Measurements from ENCODE around the gene ARIH2.

ARIH2 gene

GRCh38 chr3:49016414-49017228 lies 98.0 kb downstream of the ARIH2 start:
- Histone ChIP-seq H3K4me3 (ENCODE audit: low read length) (no peak overlapping the region), H3K4me1 (ENCODE audit: insufficient read depth, low read length) (peaks cover 21% of the 10 kb centered on the region), H2AFZ (ENCODE audit: low read depth, low read length) (no peak overlapping the region), H3K36me3 (ENCODE audit: insufficient read depth, low read length) (peaks cover 54% of the 10 kb centered on the region), H3K9me3 (ENCODE audit: low read length) (no peaks in the 10 kb centered on the region), H3K27me3 (ENCODE audit: insufficient read depth, low read length) (no peaks in the 10 kb centered on the region)

DNA sequence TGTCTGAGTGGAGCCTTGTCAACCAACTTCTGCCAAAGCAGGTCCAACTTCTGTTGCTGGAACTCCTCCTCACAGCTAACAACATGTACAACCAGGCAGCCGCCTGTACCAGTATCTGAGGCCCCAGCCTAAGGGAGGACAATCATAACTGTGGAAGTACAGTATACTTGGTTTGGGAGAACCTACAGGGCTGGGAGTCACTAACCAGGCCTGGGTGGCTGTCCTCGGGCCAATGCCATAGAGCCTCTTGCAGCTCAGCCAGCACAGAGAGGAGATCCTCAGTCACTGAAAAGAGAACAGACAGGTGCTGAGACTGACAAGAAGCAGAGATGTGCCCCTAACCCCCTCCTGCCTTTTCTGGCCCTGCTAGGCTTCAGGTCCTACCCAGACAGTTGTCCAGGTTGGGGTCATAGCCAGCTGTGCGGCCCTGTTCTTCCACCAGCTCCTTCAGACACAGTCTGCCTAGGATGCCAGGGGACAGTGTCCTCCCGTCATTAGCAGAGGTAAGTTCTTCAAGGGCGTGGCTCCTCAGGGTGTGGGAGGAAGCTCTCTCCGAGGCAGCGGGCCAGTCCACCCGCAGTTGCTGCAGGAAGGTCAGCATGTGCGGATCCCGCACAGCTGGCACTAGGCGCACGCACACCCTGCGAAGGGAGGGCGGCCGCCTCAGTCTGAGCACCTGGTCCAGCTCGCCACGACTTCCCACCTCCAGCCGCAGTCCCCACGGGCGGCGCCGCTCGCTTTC lies 98.8 kb downstream of the ARIH2 start:
- H3K4me1 ChIP-seq (ENCODE audit: insufficient read depth, low read length), result peaks cover 21% of the 10 kb centered on the region
- H2AFZ ChIP-seq (ENCODE audit: low read depth, low read length), result no peak overlapping the region
- H3K9me3 ChIP-seq (ENCODE audit: low read length), result no peaks in the 10 kb centered on the region
- peak overlapping the region; percentile 71 for H3K4me3 ChIP-seq (ENCODE audit: low read length)
- H3K36me3 ChIP-seq (ENCODE audit: insufficient read depth, low read length), result peaks cover 46% of the 10 kb centered on the region
- no peaks in the 10 kb centered on the region for H3K27me3 ChIP-seq (ENCODE audit: insufficient read depth, low read length)

DNA sequence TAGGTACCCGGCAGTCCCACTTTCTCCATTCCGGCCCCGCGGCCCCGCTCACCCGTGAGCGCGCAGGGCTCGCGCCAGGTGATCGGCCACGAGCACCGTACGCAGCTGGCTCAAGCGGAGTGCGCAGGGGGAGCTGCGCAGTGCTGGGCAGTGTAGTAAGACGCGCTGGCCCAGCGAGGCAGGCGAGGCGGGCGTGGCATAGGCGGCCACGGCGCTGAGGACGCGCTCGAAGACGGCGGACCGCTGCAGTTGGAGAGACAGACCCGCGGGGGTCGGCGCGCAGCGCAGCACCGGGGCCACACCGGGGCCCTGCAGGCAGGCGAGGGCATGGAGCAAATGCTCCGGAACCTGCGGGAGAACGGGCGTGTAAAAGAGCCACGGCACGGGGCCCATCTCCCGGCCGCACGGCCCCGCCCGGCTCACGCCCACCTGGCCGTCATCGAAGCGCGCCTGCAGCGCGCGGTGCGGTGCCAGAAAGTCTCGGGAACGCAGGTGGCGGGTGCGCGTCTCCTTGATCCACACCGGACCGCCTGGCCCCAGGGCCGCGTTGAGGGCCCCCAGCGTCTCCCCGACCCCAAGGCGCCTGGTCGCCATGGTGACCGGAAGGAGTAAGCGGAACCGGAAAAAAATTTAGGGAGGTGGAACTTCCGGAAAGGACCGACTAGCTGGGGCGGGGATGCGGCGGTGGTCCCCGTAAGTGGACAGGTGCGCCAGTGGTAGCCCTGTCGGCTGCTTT lies 99.5 kb downstream of the ARIH2 start, which contains the start of gene DALRD3:
DALRD3 (minus strand) TSS at position 610 of the 736 bp plus-strand sequence; CDS start at position 594, 16 bp downstream.
- Histone ChIP-seq H2AFZ (ENCODE audit: low read depth, low read length) (peak within 1 kb of the TSS; percentile 6), H3K9me3 (ENCODE audit: low read length) (no peaks in the 10 kb centered on the region), H3K4me3 (ENCODE audit: low read length) (peak within 1 kb of the TSS; percentile 71), H3K4me1 (ENCODE audit: insufficient read depth, low read length) (peaks cover 28% of the 10 kb centered on the region), H3K27me3 (ENCODE audit: insufficient read depth, low read length) (no peaks in the 10 kb centered on the region), H3K36me3 (ENCODE audit: insufficient read depth, low read length) (peaks cover 41% of the 10 kb centered on the region)

GRCh38 chr3:49018707-49019006 lies 100.0 kb downstream of the ARIH2 start:
- H3K4me3 ChIP-seq (ENCODE audit: low read length), result peak overlapping the region; percentile 71
- peaks cover 29% of the 10 kb centered on the region for H3K4me1 ChIP-seq (ENCODE audit: insufficient read depth, low read length)
- H2AFZ ChIP-seq (ENCODE audit: low read depth, low read length), result no peak overlapping the region

GRCh38 chr3:49019941-49020329 lies 101.3 kb downstream of the ARIH2 start:
- Histone ChIP-seq H3K9me3 (ENCODE audit: low read length) (no peaks in the 10 kb centered on the region), H3K4me3 (ENCODE audit: low read length) (peak overlapping the region; percentile 66), H2AFZ (ENCODE audit: low read depth, low read length) (no peak overlapping the region), H3K27me3 (ENCODE audit: insufficient read depth, low read length) (no peaks in the 10 kb centered on the region), H3K36me3 (ENCODE audit: insufficient read depth, low read length) (peaks cover 38% of the 10 kb centered on the region), H3K4me1 (ENCODE audit: insufficient read depth, low read length) (peaks cover 29% of the 10 kb centered on the region)

More at GRCh38 chr3:49018707-49019006, 100.0 kb downstream of the ARIH2 start:
- peaks cover 38% of the 10 kb centered on the region for H3K36me3 ChIP-seq (ENCODE audit: insufficient read depth, low read length)
- no peaks in the 10 kb centered on the region for H3K9me3 ChIP-seq (ENCODE audit: low read length)
- no peaks in the 10 kb centered on the region for H3K27me3 ChIP-seq (ENCODE audit: insufficient read depth, low read length)

GRCh38 chr3:49020330-49021212 lies 101.9 kb downstream of the ARIH2 start:
- Histone ChIP-seq H3K4me3 (ENCODE audit: low read length) (peak overlapping the region; percentile 66), H3K27me3 (ENCODE audit: insufficient read depth, low read length) (no peaks in the 10 kb centered on the region), H3K4me1 (ENCODE audit: insufficient read depth, low read length) (peaks cover 29% of the 10 kb centered on the region), H2AFZ (ENCODE audit: low read depth, low read length) (no peak overlapping the region), H3K36me3 (ENCODE audit: insufficient read depth, low read length) (peaks cover 38% of the 10 kb centered on the region), H3K9me3 (ENCODE audit: low read length) (no peaks in the 10 kb centered on the region)

DNA sequence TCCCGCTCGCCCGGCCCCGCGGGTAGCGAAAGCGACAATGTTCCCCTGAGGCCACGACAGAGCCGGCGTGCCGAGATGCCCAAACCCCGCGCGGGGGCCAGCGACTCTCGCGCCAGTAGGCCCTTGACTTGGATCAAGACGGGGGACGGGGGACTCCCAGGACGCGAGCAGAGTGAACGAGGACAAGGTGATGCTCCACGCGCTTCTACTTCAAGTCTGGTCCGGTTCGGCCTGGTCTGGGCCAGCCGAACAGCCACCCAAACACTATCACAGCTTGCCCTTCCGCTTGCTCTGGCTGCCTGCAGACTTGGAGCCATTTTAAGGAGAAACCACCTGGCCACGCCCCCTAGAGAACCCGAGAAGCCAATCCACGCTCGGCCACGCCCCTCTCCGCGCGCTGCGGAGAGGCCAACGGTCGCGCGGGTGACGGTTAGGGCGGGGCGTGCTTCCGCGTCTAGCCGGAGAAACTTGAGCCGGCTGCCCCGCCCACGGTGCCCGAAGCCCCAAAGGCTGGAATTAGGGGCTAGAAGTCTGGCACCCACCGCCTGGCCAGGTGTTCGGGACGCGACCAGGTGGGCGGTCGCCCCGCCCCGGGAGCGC lies 102.7 kb downstream of the ARIH2 start:
- peak overlapping the region; percentile 58 for H2AFZ ChIP-seq (ENCODE audit: low read depth, low read length)
- H3K36me3 ChIP-seq (ENCODE audit: insufficient read depth, low read length), result peaks cover 38% of the 10 kb centered on the region
- H3K4me3 ChIP-seq (ENCODE audit: low read length), result peak overlapping the region; percentile 66
- peaks cover 29% of the 10 kb centered on the region for H3K4me1 ChIP-seq (ENCODE audit: insufficient read depth, low read length)
- no peaks in the 10 kb centered on the region for H3K27me3 ChIP-seq (ENCODE audit: insufficient read depth, low read length)
- H3K9me3 ChIP-seq (ENCODE audit: low read length), result no peaks in the 10 kb centered on the region

DNA sequence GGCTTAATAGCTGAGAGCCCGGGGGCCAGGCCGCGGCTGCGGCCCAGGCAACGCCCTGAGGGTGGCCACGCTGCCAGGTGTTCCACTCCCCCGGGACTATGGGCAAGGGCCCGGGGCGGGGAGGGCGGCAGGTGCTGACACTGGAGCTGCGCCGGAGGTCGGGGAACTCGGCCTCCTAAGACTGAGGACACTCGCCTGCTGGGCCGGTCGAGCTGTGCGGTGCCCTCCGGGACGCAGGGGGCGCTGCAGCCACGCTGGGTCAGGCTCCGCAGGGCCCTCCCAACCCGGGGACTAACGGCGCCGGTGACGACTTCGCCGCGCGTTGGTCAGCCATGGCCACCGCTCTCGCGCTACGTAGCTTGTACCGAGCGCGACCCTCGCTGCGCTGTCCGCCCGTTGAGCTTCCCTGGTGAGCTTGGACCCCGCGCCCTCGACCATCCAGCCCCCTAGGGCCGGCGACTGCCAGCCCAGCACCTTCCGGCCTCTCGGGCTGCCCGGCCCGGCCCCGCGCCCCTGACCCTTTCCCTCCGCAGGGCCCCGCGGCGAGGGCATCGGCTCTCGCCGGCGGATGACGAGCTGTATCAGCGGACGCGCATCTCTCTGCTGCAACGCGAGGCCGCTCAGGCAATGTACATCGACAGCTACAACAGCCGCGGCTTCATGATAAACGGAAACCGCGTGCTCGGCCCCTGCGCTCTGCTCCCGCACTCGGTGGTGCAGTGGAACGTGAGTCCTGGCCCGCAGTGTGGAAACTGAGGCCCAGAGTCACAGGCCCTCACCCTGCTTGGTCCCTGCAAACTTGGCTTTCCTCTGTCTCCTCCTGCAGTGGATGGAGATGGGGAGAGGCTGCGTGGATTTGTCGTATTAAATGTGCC lies 103.4 kb downstream of the ARIH2 start, which contains the start of gene NDUFAF3:
NDUFAF3 (plus strand) TSS at position 309 of the 875 bp plus-strand sequence; CDS start at position 333, 24 bp downstream.
- Histone ChIP-seq H3K36me3 (ENCODE audit: insufficient read depth, low read length) (peaks cover 36% of the 10 kb centered on the region), H3K4me1 (ENCODE audit: insufficient read depth, low read length) (peaks cover 29% of the 10 kb centered on the region), H2AFZ (ENCODE audit: low read depth, low read length) (peak within 1 kb of the TSS; percentile 58), H3K9me3 (ENCODE audit: low read length) (no peaks in the 10 kb centered on the region), H3K4me3 (ENCODE audit: low read length) (peak within 1 kb of the TSS; percentile 66), H3K27me3 (ENCODE audit: insufficient read depth, low read length) (no peaks in the 10 kb centered on the region)

DNA sequence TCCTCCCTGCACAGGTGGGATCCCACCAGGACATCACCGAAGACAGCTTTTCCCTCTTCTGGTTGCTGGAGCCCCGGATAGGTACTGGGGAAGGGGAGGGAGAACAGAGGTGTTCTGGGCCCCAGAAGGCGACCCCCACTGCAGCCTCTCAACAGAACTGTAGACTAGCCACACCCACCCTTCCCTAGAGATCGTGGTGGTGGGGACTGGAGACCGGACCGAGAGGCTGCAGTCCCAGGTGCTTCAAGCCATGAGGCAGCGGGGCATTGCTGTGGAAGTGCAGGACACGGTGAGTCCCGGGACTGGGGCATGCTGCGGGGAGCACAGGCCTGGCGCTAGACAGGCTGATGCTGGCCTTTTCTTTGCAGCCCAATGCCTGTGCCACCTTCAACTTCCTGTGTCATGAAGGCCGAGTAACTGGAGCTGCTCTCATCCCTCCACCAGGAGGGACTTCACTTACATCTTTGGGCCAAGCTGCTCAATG lies 104.1 kb downstream of the ARIH2 start:
- no peaks in the 10 kb centered on the region for H3K9me3 ChIP-seq (ENCODE audit: low read length)
- H3K4me3 ChIP-seq (ENCODE audit: low read length), result peak overlapping the region; percentile 66
- H3K4me1 ChIP-seq (ENCODE audit: insufficient read depth, low read length), result peaks cover 22% of the 10 kb centered on the region
- no peak overlapping the region for H2AFZ ChIP-seq (ENCODE audit: low read depth, low read length)
- H3K36me3 ChIP-seq (ENCODE audit: insufficient read depth, low read length), result peaks cover 41% of the 10 kb centered on the region
- H3K27me3 ChIP-seq (ENCODE audit: insufficient read depth, low read length), result no peaks in the 10 kb centered on the region

DNA sequence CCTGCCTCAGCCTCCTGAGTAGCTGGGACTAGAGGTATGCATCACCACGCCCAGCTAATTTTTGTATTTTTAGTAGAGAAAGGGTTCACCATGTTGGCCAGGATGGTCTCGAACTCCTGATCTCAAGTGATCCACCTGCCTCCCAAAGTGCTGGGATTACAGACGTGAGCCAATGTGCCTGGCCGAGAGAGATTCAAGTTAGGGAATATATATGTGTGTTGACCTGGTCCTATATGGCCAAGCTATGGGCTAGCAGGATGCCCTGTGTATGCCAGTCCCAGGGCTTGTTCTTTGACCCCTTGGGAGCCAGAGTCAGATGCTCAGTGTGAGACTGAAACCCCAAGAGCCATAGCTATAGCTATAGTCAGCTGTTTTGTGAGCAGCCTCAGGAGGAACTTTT lies 105.1 kb downstream of the ARIH2 start:
- no peaks in the 10 kb centered on the region for H3K27me3 ChIP-seq (ENCODE audit: insufficient read depth, low read length)
- H3K4me3 ChIP-seq (ENCODE audit: low read length), result no peak overlapping the region
- H2AFZ ChIP-seq (ENCODE audit: low read depth, low read length), result no peak overlapping the region
- H3K36me3 ChIP-seq (ENCODE audit: insufficient read depth, low read length), result peaks cover 43% of the 10 kb centered on the region
- H3K9me3 ChIP-seq (ENCODE audit: low read length), result no peaks in the 10 kb centered on the region
- H3K4me1 ChIP-seq (ENCODE audit: insufficient read depth, low read length), result peaks cover 28% of the 10 kb centered on the region

GRCh38 chr3:49024449-49024848 lies 105.8 kb downstream of the ARIH2 start:
- H3K4me3 ChIP-seq (ENCODE audit: low read length), result no peak overlapping the region
- peaks cover 43% of the 10 kb centered on the region for H3K36me3 ChIP-seq (ENCODE audit: insufficient read depth, low read length)
- no peak overlapping the region for H2AFZ ChIP-seq (ENCODE audit: low read depth, low read length)
- peaks cover 31% of the 10 kb centered on the region for H3K4me1 ChIP-seq (ENCODE audit: insufficient read depth, low read length)
- no peaks in the 10 kb centered on the region for H3K9me3 ChIP-seq (ENCODE audit: low read length)
- no peaks in the 10 kb centered on the region for H3K27me3 ChIP-seq (ENCODE audit: insufficient read depth, low read length)

Data from neuron (in vitro differentiated cells).